ENCODE measurements around the gene BEST3. TPM values are rescaled to one million over a fixed set of nuclear protein-coding genes. Genes with fewer than 3 reads are reported as not detected.

The BEST3 gene
- total RNA-seq, 4 donors from 2014 or later: 0.21 TPM; not detected in 3

- Histone ChIP-seq H3K36me3 (no peaks in the 10 kb centered on the region), H3K4me3 (no peak overlapping the region), H3K27me3 (no peaks in the 10 kb centered on the region), H3K4me1 (no peaks in the 10 kb centered on the region), H3K9me3 (no peaks in the 10 kb centered on the region), H3K27ac (no peak overlapping the region)
- no peak for DNase-seq
- TF ChIP-seq CTCF (IDR thresholded peaks at IDR 0.05): no peak
- intact Hi-C loops (cut with DNase I; ENCODE audit: low total_unique reads): no loop called here
Measured at GRCh38 chr12:69688021-69688420, 11.1 kb downstream of the BEST3 start.

GRCh38 chr12:69687390-69687789, 11.7 kb downstream of the BEST3 start:
- Histone ChIP-seq H3K27me3 (no peaks in the 10 kb centered on the region), H3K36me3 (no peaks in the 10 kb centered on the region), H3K27ac (no peak overlapping the region), H3K4me3 (no peak overlapping the region), H3K4me1 (no peaks in the 10 kb centered on the region), H3K9me3 (no peaks in the 10 kb centered on the region)
- no peak for DNase-seq
- TF ChIP-seq POLR2A (IDR thresholded peaks at IDR 0.05) (no peak), CTCF (IDR thresholded peaks at IDR 0.05) (no peak)
- intact Hi-C loops (cut with DNase I; ENCODE audit: low total_unique reads): no loop called here

GRCh38 chr12:69686731-69687130, 12.4 kb downstream of the BEST3 start:
- no peak overlapping the region for H3K4me3 ChIP-seq
- H3K4me1 ChIP-seq: no peaks in the 10 kb centered on the region
- H3K27me3 ChIP-seq: no peaks in the 10 kb centered on the region
- no peaks in the 10 kb centered on the region for H3K36me3 ChIP-seq
- H3K9me3 ChIP-seq: no peaks in the 10 kb centered on the region
- TF ChIP-seq POLR2A (IDR thresholded peaks at IDR 0.05) (no peak), CTCF (IDR thresholded peaks at IDR 0.05) (no peak)
- no peak overlapping the region for H3K27ac ChIP-seq
- intact Hi-C loops (cut with DNase I; ENCODE audit: low total_unique reads): no loop called here
- DNase-seq: no peak

GRCh38 chr12:69685810-69686209, 13.3 kb downstream of the BEST3 start:
- Histone ChIP-seq H3K4me3 (no peak overlapping the region), H3K36me3 (no peaks in the 10 kb centered on the region), H3K27ac (no peak overlapping the region), H3K27me3 (no peaks in the 10 kb centered on the region), H3K4me1 (no peaks in the 10 kb centered on the region), H3K9me3 (no peaks in the 10 kb centered on the region)
- DNase-seq: no peak
- intact Hi-C loops (cut with DNase I; ENCODE audit: low total_unique reads): no loop called here
- TF ChIP-seq POLR2A (IDR thresholded peaks at IDR 0.05) (no peak), CTCF (IDR thresholded peaks at IDR 0.05) (no peak)

GRCh38 chr12:69684466-69684865, 14.6 kb downstream of the BEST3 start:
- DNase-seq: no peak
- Histone ChIP-seq H3K36me3 (no peaks in the 10 kb centered on the region), H3K4me1 (no peaks in the 10 kb centered on the region), H3K9me3 (no peaks in the 10 kb centered on the region), H3K27me3 (no peaks in the 10 kb centered on the region), H3K4me3 (no peak overlapping the region), H3K27ac (no peak overlapping the region)
- TF ChIP-seq CTCF (IDR thresholded peaks at IDR 0.05) (no peak), POLR2A (IDR thresholded peaks at IDR 0.05) (no peak)
- intact Hi-C loops (cut with DNase I; ENCODE audit: low total_unique reads): no loop called here

Data from uterus (tissue), 4 donors.